ENCODE data around the gene VGLL4.

GRCh38 chr3:11523572-11524101, 120.1 kb downstream of the VGLL4 start:
- TF ChIP-seq TP53 (CRISPR knock-in tag; IDR thresholded peaks at IDR 0.05) (no peak), PREB (CRISPR knock-in tag; IDR thresholded peaks at IDR 0.05; ENCODE audit: borderline replicate concordance) (no peak), NR2C2 (CRISPR knock-in tag; IDR thresholded peaks at IDR 0.05) (no peak), CTCF (IDR thresholded peaks at IDR 0.05) (no peak), JUN (CRISPR knock-in tag; IDR thresholded peaks at IDR 0.05) (no peak), GABPB1 (CRISPR knock-in tag; IDR thresholded peaks at IDR 0.05) (no peak), MLX (CRISPR knock-in tag; IDR thresholded peaks at IDR 0.05) (no peak), ZNF138 (CRISPR knock-in tag; conservative IDR thresholded peaks at IDR 0.05) (no peak), ZBTB43 (CRISPR knock-in tag; IDR thresholded peaks at IDR 0.05) (no peak), GTF2I (CRISPR knock-in tag; conservative IDR thresholded peaks at IDR 0.05) (no peak), ZNF121 (CRISPR knock-in tag; IDR thresholded peaks at IDR 0.05) (no peak), USF1 (CRISPR knock-in tag; IDR thresholded peaks at IDR 0.05) (no peak), FOXP1 (CRISPR knock-in tag; IDR thresholded peaks at IDR 0.05; ENCODE audit: borderline replicate concordance) (no peak), NR3C1 (CRISPR knock-in tag; conservative IDR thresholded peaks at IDR 0.05; ENCODE audit: low read depth) (no peak)

Data from WTC11 (cell line).